HepG2 (cell line): ENCODE measurements around the gene ZG16B. TPM values are rescaled to one million over a fixed set of nuclear protein-coding genes. Genes with fewer than 3 reads are reported as not detected.

ENCODE experiments used
- ATAC-seq: fragments of 200-7000 bp; cut with Tn5 transposase; 3 replicates; pipeline ENCODE4 v1.9.1; 2020; ENCODE audit warnings: mild to moderate bottlenecking, moderate library complexity
- BruUV-seq: library from RNA; stranded (reverse); fragments of 400-500 nt; replicated peaks from 2 replicates; lab custom pipeline; 2021; lab: Mats Ljungman, UMichigan
- CTCF ChIA-PET: fragments of 300-600 bp; formaldehyde crosslinking; extraction: SDS; loops from one replicate; lab custom pipeline; 2021; ENCODE audit warnings: low total read pairs, inconsistent platforms, low intra/inter-chr PET ratio; lab: Yijun Ruan, JAX
- POLR2A ChIA-PET: fragments of 350-600 bp; sonication (Branson Sonifier 250); formaldehyde crosslinking; loops from one replicate; lab custom pipeline; 2020; ENCODE audit warnings: antibody characterized with exemption, inconsistent platforms; lab: Yijun Ruan, JAX
- DNase-seq: peaks from one replicate; pipeline ENCODE4 v3.0.0-alpha.2; 2015; ENCODE audit warnings: low spot score
- FAIRE-seq: peaks from 3 replicates; lab custom pipeline; 2011; peaks lifted over from hg19 to GRCh38; lab: Jason Lieb, UNC
- H2AFZ ChIP-seq: one replicate; pipeline ENCODE4 v1.6.1; 2011; ENCODE audit warnings: low read length, inconsistent platforms
- H3K27ac ChIP-seq: fragments of 300-600 bp; 3 replicates; pipeline ENCODE4 v1.8.0; 2011; ENCODE audit warnings: mixed run types, mild to moderate bottlenecking, mixed read lengths, low read length, inconsistent platforms; ENCODE audit not compliant: insufficient read depth; ENCODE audit errors: extremely low read length
- H3K27me3 ChIP-seq, 2 experiments: fragments of 200-600 bp in 1 of 2; 2 replicates in 1 of 2; 3 replicates in 1 of 2; pipeline versions ENCODE4 v1.6.0 to v1.8.0; 2011; ENCODE audit warnings: low read length in 2 of 2, mild to moderate bottlenecking in 2 of 2, moderate library complexity in 2 of 2, inconsistent platforms in 1 of 2; ENCODE audit not compliant: insufficient read depth in 2 of 2, control insufficient read depth in 1 of 2
- H3K36me3 ChIP-seq, 2 experiments: fragments of 200-600 bp in 1 of 2; replicated peaks in 1 of 2; 2 replicates in 1 of 2; 3 replicates in 1 of 2; pipeline versions ENCODE4 v1.5.1 to v1.8.0; 2011; ENCODE audit warnings: low read length in 2 of 2, inconsistent platforms in 1 of 2; ENCODE audit not compliant: insufficient read depth in 2 of 2, control insufficient read depth in 1 of 2
- H3K4me1 ChIP-seq: 2 replicates; pipeline ENCODE4 v1.5.1; 2012; ENCODE audit warnings: low read length, inconsistent platforms; ENCODE audit not compliant: insufficient read depth
- H3K4me2 ChIP-seq: 2 replicates; pipeline ENCODE4 v1.6.0; 2011; ENCODE audit warnings: low read depth, low read length, inconsistent platforms
- H3K4me3 ChIP-seq, 3 experiments: fragments of 200-600 bp in 1 of 3; sonication (generic), shearing (Covaris generic) in 1 of 3; replicated peaks in 1 of 3; 2 replicates each; pipeline ENCODE4 v1.5.1; 2011 to 2016; ENCODE audit warnings: low read length in 3 of 3, inconsistent platforms in 2 of 3, low read depth in 2 of 3, mild to moderate bottlenecking in 2 of 3, control low read depth in 1 of 3, mixed read lengths in 1 of 3; ENCODE audit not compliant: insufficient read depth in 1 of 3
- H3K79me2 ChIP-seq: one replicate; pipeline ENCODE4 v1.6.1; 2011; ENCODE audit warnings: low read length, inconsistent platforms; ENCODE audit not compliant: insufficient read depth
- H3K9ac ChIP-seq: 2 replicates; pipeline ENCODE4 v1.6.0; 2011; ENCODE audit warnings: mild to moderate bottlenecking, low read depth, low read length, inconsistent platforms; ENCODE audit not compliant: insufficient read depth
- H3K9me3 ChIP-seq: 2 replicates; pipeline ENCODE4 v1.5.1; 2012; ENCODE audit warnings: mild to moderate bottlenecking, low read length
- H4K20me1 ChIP-seq: 2 replicates; pipeline ENCODE4 v1.6.0; 2011; ENCODE audit warnings: inconsistent platforms, mild to moderate bottlenecking, low read length, moderate library complexity; ENCODE audit not compliant: insufficient read depth
- GABPA ChIP-seq, 2 experiments: IDR thresholded peaks; 2 replicates each; pipeline ENCODE4 v1.6.1; 2011 to 2016; ENCODE audit warnings: low read depth in 2 of 2, low read length in 1 of 2, missing biosample characterization in 1 of 2, missing genetic modification characterization in 1 of 2
- NR3C1 ChIP-seq: sonication (generic); formaldehyde crosslinking; IDR thresholded peaks from 2 replicates; pipeline ENCODE4 v1.4.0; 2020; ENCODE audit warnings: missing genetic modification reagents
- SNRNP70 ChIP-seq: fragments of 200-400 bp; formaldehyde crosslinking; IDR thresholded peaks from 2 replicates; pipeline ENCODE4 v1.6.1; 2017; ENCODE audit warnings: mild to moderate bottlenecking, low read depth, low read length, moderate library complexity
- ZBTB20 ChIP-seq: sonication (generic); formaldehyde crosslinking; IDR thresholded peaks from 2 replicates; pipeline ENCODE4 v1.8.1; 2023; ENCODE audit warnings: missing genetic modification reagents, low read depth, mild to moderate bottlenecking, borderline replicate concordance
- ZNF484 ChIP-seq: sonication (generic); formaldehyde crosslinking; IDR thresholded peaks from 2 replicates; pipeline ENCODE4 v1.5.1; 2020; ENCODE audit warnings: mild to moderate bottlenecking, low read depth, missing genetic modification reagents, borderline replicate concordance
- ZNF773 ChIP-seq: sonication (generic); formaldehyde crosslinking; IDR thresholded peaks from 2 replicates; pipeline ENCODE4 v1.4.0; 2020; ENCODE audit warnings: missing genetic modification reagents, borderline replicate concordance
- WGBS: methylation state at CpG from one replicate; pipeline ENCODE4 v1.1.6; 2017; ENCODE audit warnings: low lambda C conversion rate; 5-methylcytosine and 5-hydroxymethylcytosine counted together
- in situ Hi-C: cut with HindIII; loops from 2 replicates; pipeline ENCODE4 v1.10.0; 2017; ENCODE audit warnings: low pct_unique_long_range_greater_than_20kb; ENCODE audit not compliant: extremely low pct_ligation_motif_present
- intact Hi-C: fragments of 100-400 bp; cut with micrococcal nuclease; formaldehyde crosslinking; loops from one replicate; pipeline ENCODE4 v1.10.0; 2022; ENCODE audit not compliant: unreplicated experiment
- polyA plus RNA-seq, 8 experiments: library from polyadenylated mRNA; depleted of rRNA in 3 of 8; stranded (reverse) in 7 of 8; unstranded in 1 of 8; fragments of >200 nt; fragmentation: Illumina TruSeq in 4 of 8; extraction: Trizol in 4 of 8; gene quantifications; 2 replicates each; pipeline versions ENCODE4 v1.2.1 to v1.2.3, GENCODE V29; 2011 to 2016; ENCODE audit warnings: low read depth in 4 of 8, missing spikeins in 1 of 8, mixed read lengths in 1 of 8; ENCODE audit not compliant: insufficient read depth in 1 of 8
- total RNA-seq, 5 experiments: library from RNA; depleted of rRNA; stranded (reverse); fragments of >200 nt; fragmentation: Illumina TruSeq; extraction: Trizol; gene quantifications; 2 replicates each; pipeline ENCODE4 v1.2.3, GENCODE V29; 2016; ENCODE audit warnings: low read depth in 1 of 5
- TF ChIP-seq, protein P1 (sequence below): sonication (generic); formaldehyde crosslinking; IDR thresholded peaks from 2 replicates; pipeline ENCODE4 v1.5.1; 2020; ENCODE audit warnings: missing genetic modification reagents, mild to moderate bottlenecking, borderline replicate concordance
- TF ChIP-seq, protein P2 (sequence below): sonication (generic); formaldehyde crosslinking; IDR thresholded peaks from 2 replicates; pipeline ENCODE4 v1.4.0; 2020; ENCODE audit warnings: mild to moderate bottlenecking, missing genetic modification reagents
- TF ChIP-seq, protein P3 (sequence below): sonication (generic); formaldehyde crosslinking; IDR thresholded peaks from 2 replicates; pipeline ENCODE4 v1.4.0; 2020; ENCODE audit warnings: missing genetic modification reagents

ZG16B gene
- total and polyA plus RNA-seq, 2 of the 13 experiments (the other 11 are each of a cell fraction or from before 2014, with no cell fraction given) = 1.5 to 11.3 TPM

DNA sequence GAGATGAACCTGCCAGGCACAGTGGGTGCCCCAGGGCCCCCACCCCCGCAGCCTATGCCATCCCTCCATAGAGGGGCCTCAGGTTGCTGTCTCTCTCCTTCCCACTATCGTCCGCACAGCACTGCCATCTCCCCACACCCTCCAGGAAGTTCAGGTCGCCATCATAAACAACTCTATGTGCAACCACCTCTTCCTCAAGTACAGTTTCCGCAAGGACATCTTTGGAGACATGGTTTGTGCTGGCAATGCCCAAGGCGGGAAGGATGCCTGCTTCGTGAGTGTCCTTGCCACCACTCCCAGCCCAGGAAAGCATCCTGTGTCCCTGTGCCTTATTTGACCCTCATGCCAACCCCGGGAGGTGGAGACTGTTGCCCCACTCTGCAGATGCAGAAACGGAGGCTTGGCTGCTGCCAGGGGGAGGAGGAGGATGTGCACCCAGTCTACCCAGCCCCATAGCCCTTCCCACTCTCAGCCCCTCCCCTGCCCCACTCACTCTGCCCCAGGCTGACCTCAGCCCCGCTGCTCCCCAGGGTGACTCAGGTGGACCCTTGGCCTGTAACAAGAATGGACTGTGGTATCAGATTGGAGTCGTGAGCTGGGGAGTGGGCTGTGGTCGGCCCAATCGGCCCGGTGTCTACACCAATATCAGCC lies 9.1 kb upstream of the ZG16B start (continued):
- TF ChIP-seq GABPA (IDR thresholded peaks at IDR 0.05; ENCODE audit: low read depth, low read length) = no peak
- TF ChIP-seq GABPA (CRISPR knock-in tag; IDR thresholded peaks at IDR 0.05; ENCODE audit: low read depth) = no peak
- TF ChIP-seq, protein P1, sequence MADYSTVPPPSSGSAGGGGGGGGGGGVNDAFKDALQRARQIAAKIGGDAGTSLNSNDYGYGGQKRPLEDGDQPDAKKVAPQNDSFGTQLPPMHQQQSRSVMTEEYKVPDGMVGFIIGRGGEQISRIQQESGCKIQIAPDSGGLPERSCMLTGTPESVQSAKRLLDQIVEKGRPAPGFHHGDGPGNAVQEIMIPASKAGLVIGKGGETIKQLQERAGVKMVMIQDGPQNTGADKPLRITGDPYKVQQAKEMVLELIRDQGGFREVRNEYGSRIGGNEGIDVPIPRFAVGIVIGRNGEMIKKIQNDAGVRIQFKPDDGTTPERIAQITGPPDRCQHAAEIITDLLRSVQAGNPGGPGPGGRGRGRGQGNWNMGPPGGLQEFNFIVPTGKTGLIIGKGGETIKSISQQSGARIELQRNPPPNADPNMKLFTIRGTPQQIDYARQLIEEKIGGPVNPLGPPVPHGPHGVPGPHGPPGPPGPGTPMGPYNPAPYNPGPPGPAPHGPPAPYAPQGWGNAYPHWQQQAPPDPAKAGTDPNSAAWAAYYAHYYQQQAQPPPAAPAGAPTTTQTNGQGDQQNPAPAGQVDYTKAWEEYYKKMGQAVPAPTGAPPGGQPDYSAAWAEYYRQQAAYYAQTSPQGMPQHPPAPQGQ (CRISPR knock-in tag) = no peak

DNA sequence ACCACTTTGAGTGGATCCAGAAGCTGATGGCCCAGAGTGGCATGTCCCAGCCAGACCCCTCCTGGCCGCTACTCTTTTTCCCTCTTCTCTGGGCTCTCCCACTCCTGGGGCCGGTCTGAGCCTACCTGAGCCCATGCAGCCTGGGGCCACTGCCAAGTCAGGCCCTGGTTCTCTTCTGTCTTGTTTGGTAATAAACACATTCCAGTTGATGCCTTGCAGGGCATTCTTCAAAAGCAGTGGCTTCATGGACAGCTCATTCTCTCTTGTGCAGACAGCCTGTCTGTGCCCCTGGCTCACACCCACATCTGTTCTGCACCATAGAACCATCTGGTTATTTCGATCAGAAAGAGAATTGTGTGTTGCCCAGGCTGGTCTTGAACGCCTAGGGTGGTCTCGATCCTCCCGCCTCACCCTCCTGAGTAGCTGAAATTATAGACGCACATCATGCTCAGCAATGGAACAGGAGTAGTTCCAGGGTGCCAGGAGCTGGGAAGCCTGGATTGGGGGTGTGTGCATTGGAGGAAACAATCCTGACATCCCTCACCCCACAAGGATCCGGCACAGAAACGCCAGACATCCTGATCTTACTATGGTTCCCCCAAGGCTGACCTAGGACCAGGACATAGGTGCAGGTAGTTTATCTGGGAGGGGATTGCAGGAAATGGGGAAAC lies 8.5 kb upstream of the ZG16B start:
- DNase-seq (no peak), FAIRE-seq (no peak), ATAC-seq (no peak)
- in situ Hi-C loops = no loop called here
- TF ChIP-seq, protein P2, sequence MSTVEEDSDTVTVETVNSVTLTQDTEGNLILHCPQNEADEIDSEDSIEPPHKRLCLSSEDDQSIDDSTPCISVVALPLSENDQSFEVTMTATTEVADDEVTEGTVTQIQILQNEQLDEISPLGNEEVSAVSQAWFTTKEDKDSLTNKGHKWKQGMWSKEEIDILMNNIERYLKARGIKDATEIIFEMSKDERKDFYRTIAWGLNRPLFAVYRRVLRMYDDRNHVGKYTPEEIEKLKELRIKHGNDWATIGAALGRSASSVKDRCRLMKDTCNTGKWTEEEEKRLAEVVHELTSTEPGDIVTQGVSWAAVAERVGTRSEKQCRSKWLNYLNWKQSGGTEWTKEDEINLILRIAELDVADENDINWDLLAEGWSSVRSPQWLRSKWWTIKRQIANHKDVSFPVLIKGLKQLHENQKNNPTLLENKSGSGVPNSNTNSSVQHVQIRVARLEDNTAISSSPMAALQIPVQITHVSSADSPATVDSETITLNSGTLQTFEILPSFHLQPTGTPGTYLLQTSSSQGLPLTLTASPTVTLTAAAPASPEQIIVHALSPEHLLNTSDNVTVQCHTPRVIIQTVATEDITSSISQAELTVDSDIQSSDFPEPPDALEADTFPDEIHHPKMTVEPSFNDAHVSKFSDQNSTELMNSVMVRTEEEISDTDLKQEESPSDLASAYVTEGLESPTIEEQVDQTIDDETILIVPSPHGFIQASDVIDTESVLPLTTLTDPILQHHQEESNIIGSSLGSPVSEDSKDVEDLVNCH (CRISPR knock-in tag) = no peak
- TF ChIP-seq ZNF773 (CRISPR knock-in tag) (no peak), ZNF484 (CRISPR knock-in tag) (no peak), NR3C1 (no peak), SNRNP70 (no peak), ZBTB20 (CRISPR knock-in tag) (no peak)
- TF ChIP-seq, protein P3, sequence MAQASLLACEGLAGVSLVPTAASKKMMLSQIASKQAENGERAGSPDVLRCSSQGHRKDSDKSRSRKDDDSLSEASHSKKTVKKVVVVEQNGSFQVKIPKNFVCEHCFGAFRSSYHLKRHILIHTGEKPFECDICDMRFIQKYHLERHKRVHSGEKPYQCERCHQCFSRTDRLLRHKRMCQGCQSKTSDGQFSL (CRISPR knock-in tag) = no peak
- Histone ChIP-seq H3K4me2 (no peak overlapping the region), H2AFZ (no peak overlapping the region), H3K27me3 (peaks cover 6 to 76% of the 10 kb centered on the region in 2 experiments), H3K4me3 (no peak overlapping the region), H3K79me2 (no peaks in the 10 kb centered on the region), H3K9me3 (no peaks in the 10 kb centered on the region), H3K36me3 (no peaks in the 10 kb centered on the region), H3K4me1 (peaks cover 13% of the 10 kb centered on the region; the same call in 1 of the 2 replicates), H3K9ac (no peak overlapping the region), H3K27ac (no peak overlapping the region), H4K20me1 (no peaks in the 10 kb centered on the region)
- no TSS peak for BruUV-seq
- POLR2A ChIA-PET = no interaction called here
- 28% methylated on average over 9 of the region's 9 CpGs for WGBS
- intact Hi-C loops = no loop called here
- CTCF ChIA-PET = no interaction called here
